Mesenchymal stem cell (in vitro differentiated cells and primary cell): Measurements from ENCODE around the gene REEP5.
A peak's percentile ranks its signal among the peaks of the same experiment; 100 is the strongest.

Experiments used
- DNase-seq: peaks from one replicate; pipeline ENCODE4 v3.0.0-alpha.2; 2013
- H2AFZ ChIP-seq: one replicate; pipeline ENCODE4 v1.6.1; 2013; ENCODE audit warnings: low read depth, mild to moderate bottlenecking, control low read depth, inconsistent platforms, low read length, moderate library complexity
- H2AK5ac ChIP-seq: 2 replicates; pipeline ENCODE4 v1.6.1; 2013; ENCODE audit warnings: low read length, moderate library complexity, mild to moderate bottlenecking, inconsistent platforms; ENCODE audit not compliant: severe bottlenecking
- H2BK120ac ChIP-seq: one replicate; pipeline ENCODE4 v1.6.1; 2013; ENCODE audit warnings: low read depth, mild to moderate bottlenecking, inconsistent platforms, low read length, moderate library complexity
- H2BK12ac ChIP-seq, 2 experiments: one replicate each; pipeline ENCODE4 v1.6.1; 2013; ENCODE audit warnings: inconsistent platforms in 2 of 2, low read length in 2 of 2, mild to moderate bottlenecking in 2 of 2, moderate library complexity in 2 of 2, control low read depth in 1 of 2
- H2BK15ac ChIP-seq: one replicate; pipeline ENCODE4 v1.6.1; 2013; ENCODE audit warnings: mild to moderate bottlenecking, low read depth, inconsistent platforms; ENCODE audit not compliant: poor library complexity, severe bottlenecking
- H2BK5ac ChIP-seq: 2 replicates; pipeline ENCODE4 v1.6.1; 2013; ENCODE audit warnings: low read depth, mild to moderate bottlenecking, low read length, control low read depth, inconsistent platforms; ENCODE audit not compliant: poor library complexity, severe bottlenecking
- H3K14ac ChIP-seq, 2 experiments: one replicate each; pipeline ENCODE4 v1.6.1; 2013; ENCODE audit warnings: inconsistent platforms in 2 of 2, low read length in 2 of 2, control low read depth in 1 of 2, mild to moderate bottlenecking in 1 of 2, moderate library complexity in 1 of 2
- H3K18ac ChIP-seq, 2 experiments: one replicate each; pipeline ENCODE4 v1.6.1; 2013; ENCODE audit warnings: inconsistent platforms in 2 of 2, low read length in 2 of 2, control low read depth in 1 of 2, low read depth in 1 of 2, mild to moderate bottlenecking in 1 of 2
- H3K23ac ChIP-seq, 2 experiments: one replicate each; pipeline ENCODE4 v1.6.1; 2013; ENCODE audit warnings: inconsistent platforms in 2 of 2, low read length in 2 of 2, mild to moderate bottlenecking in 2 of 2, moderate library complexity in 2 of 2, control low read depth in 1 of 2
- H3K27ac ChIP-seq: 2 replicates; pipeline ENCODE4 v1.5.1; 2013; ENCODE audit warnings: mild to moderate bottlenecking, moderate library complexity, low read length, control low read depth, inconsistent platforms; ENCODE audit not compliant: poor library complexity, severe bottlenecking
- H3K27me3 ChIP-seq, 2 experiments: 2 replicates each; pipeline versions ENCODE4 v1.6.1 to v1.7.0; 2013; ENCODE audit warnings: low read length in 2 of 2, mild to moderate bottlenecking in 2 of 2, moderate library complexity in 2 of 2, control low read depth in 1 of 2, inconsistent platforms in 1 of 2; ENCODE audit not compliant: control insufficient read depth in 1 of 2, insufficient read depth in 1 of 2
- H3K36me3 ChIP-seq, 2 experiments: 2 replicates each; pipeline versions ENCODE4 v1.6.1 to v1.7.0; 2013; ENCODE audit warnings: low read length in 2 of 2, control low read depth in 1 of 2, inconsistent platforms in 1 of 2, low read depth in 1 of 2, mild to moderate bottlenecking in 1 of 2; ENCODE audit not compliant: insufficient read depth in 2 of 2, control insufficient read depth in 1 of 2
- H3K4ac ChIP-seq, 2 experiments: one replicate each; pipeline ENCODE4 v1.6.1; 2013; ENCODE audit warnings: inconsistent platforms in 2 of 2, low read length in 2 of 2, mild to moderate bottlenecking in 2 of 2, moderate library complexity in 2 of 2, control low read depth in 1 of 2, low read depth in 1 of 2
- H3K4me1 ChIP-seq: 2 replicates; pipeline ENCODE4 v1.6.1; 2013; ENCODE audit warnings: low read depth, low read length, control low read depth; ENCODE audit not compliant: control insufficient read depth, insufficient read depth
- H3K4me2 ChIP-seq: 2 replicates; pipeline ENCODE4 v1.6.1; 2013; ENCODE audit warnings: low read length, mild to moderate bottlenecking, inconsistent platforms; ENCODE audit not compliant: poor library complexity, severe bottlenecking
- H3K4me3 ChIP-seq, 2 experiments: 2 replicates each; pipeline versions ENCODE4 v1.5.1 to v1.7.0; 2013; ENCODE audit warnings: low read length in 2 of 2, mild to moderate bottlenecking in 2 of 2, control low read depth in 1 of 2, low read depth in 1 of 2; ENCODE audit not compliant: insufficient read depth in 1 of 2
- H3K79me1 ChIP-seq: replicated peaks from 2 replicates; pipeline ENCODE4 v1.6.1; 2013; ENCODE audit warnings: mild to moderate bottlenecking, control low read depth, low read length, inconsistent platforms; ENCODE audit not compliant: poor library complexity, severe bottlenecking
- H3K9ac ChIP-seq: 2 replicates; pipeline ENCODE4 v1.7.0; 2013; ENCODE audit warnings: mild to moderate bottlenecking, low read length, moderate library complexity
- H3K9me3 ChIP-seq: 2 replicates; pipeline ENCODE4 v1.7.0; 2013; ENCODE audit warnings: mild to moderate bottlenecking, low read length; ENCODE audit not compliant: control insufficient read depth
- H4K8ac ChIP-seq: one replicate; pipeline ENCODE4 v1.6.1; 2013; ENCODE audit warnings: inconsistent platforms, mild to moderate bottlenecking, low read length, moderate library complexity
- H4K91ac ChIP-seq: one replicate; pipeline ENCODE4 v1.6.1; 2013; ENCODE audit warnings: mild to moderate bottlenecking, low read length, inconsistent platforms
- WGBS: methylation state at CpG from one replicate; pipeline ENCODE4 v1.1.7; 2013; ENCODE audit warnings: mixed read lengths; 5-methylcytosine and 5-hydroxymethylcytosine counted together

Gene REEP5

DNA sequence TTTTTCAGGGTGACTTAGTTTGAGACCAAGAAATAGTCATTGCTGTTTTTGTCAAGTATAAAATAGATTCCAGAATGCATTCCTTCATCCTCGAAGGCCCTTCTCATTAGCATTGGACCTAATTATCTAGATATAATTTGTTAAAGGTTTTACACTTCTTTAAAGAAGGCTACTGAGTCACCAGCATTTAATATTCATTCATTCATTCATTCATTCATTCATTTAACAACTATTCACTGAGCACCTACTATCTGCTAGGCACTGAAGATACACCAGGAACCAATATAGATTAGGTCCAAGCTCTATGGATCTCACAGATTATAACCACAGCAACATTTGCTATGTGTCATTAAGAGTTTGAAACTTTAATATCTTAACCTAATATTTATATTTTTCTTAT, 11.1 kb upstream of the REEP5 start:
- no peak overlapping the region for H3K4ac ChIP-seq
- no peak overlapping the region for H3K4me2 ChIP-seq
- no peaks in the 10 kb centered on the region for H3K4me1 ChIP-seq
- no peak overlapping the region for H4K8ac ChIP-seq
- H3K4me3 ChIP-seq = no peak overlapping the region
- H2BK12ac ChIP-seq = no peak overlapping the region
- DNase-seq = no peak
- no peaks in the 10 kb centered on the region for H3K27me3 ChIP-seq
- no peak overlapping the region for H3K18ac ChIP-seq
- H2AK5ac ChIP-seq = no peak overlapping the region
- H2BK120ac ChIP-seq = no peak overlapping the region
- H3K23ac ChIP-seq = no peak overlapping the region
- H2BK15ac ChIP-seq = no peak overlapping the region
- H3K27ac ChIP-seq = no peak overlapping the region
- no peak overlapping the region for H2AFZ ChIP-seq
- H4K91ac ChIP-seq = no peak overlapping the region
- WGBS = no CpG with 5 or more reads among the region's 1 CpG
- H3K9ac ChIP-seq = peak overlapping the region; percentile 64
- no peak overlapping the region for H3K14ac ChIP-seq
- no peaks in the 10 kb centered on the region for H3K9me3 ChIP-seq
- H3K79me1 ChIP-seq = no peaks in the 10 kb centered on the region
- no peak overlapping the region for H2BK5ac ChIP-seq
- H3K36me3 ChIP-seq = no peaks in the 10 kb centered on the region

DNA sequence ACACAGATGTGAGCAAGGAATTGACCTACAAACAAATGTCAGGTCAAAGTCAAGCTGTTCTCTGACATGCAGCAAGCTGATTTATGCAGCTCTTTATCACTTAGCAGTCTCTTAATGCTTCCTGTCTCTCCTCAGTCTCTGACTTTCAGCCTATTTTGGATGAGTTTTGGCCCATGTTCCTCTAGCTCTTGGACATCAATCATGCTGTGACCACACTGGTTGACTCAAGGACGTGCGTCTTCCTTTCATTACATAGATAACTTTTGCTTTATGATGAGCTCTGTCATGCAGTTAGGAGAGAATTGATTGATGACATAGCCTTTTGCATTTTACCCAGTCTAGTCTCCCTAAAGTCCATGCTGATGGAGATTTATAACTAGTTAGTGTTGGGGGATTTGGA, 9.4 kb upstream of the REEP5 start:
- H4K91ac ChIP-seq = no peak overlapping the region
- H3K9me3 ChIP-seq = no peaks in the 10 kb centered on the region
- H3K18ac ChIP-seq = no peak overlapping the region
- no peak overlapping the region for H2BK5ac ChIP-seq
- no peak overlapping the region for H4K8ac ChIP-seq
- H3K23ac ChIP-seq = no peak overlapping the region
- no peak overlapping the region for H2BK12ac ChIP-seq
- no peak overlapping the region for H3K14ac ChIP-seq
- WGBS = no CpG with 5 or more reads among the region's 2 CpGs
- H2AFZ ChIP-seq = no peak overlapping the region
- H3K27ac ChIP-seq = no peak overlapping the region
- H3K4me3 ChIP-seq = no peak overlapping the region
- H3K4ac ChIP-seq = no peak overlapping the region
- no peak overlapping the region for H2BK120ac ChIP-seq
- H3K36me3 ChIP-seq = no peaks in the 10 kb centered on the region
- no peaks in the 10 kb centered on the region for H3K79me1 ChIP-seq
- no peaks in the 10 kb centered on the region for H3K27me3 ChIP-seq
- H2BK15ac ChIP-seq = no peak overlapping the region
- no peak overlapping the region for H3K9ac ChIP-seq
- H2AK5ac ChIP-seq = no peak overlapping the region
- peak; percentile 30 for DNase-seq
- no peak overlapping the region for H3K4me2 ChIP-seq
- H3K4me1 ChIP-seq = no peaks in the 10 kb centered on the region

DNA sequence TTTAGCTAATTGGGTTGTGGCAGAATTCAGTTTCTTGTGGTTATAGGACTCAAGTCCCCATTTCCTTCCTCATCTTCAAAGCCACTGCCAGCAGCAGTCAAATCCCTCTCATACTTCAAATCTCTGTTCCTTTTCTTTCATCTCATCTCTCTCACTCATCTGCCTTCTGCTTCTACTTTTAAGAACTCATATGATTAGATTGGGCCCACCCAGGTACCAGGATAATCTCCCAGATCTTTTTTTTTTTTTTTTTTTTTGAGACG, 8.0 kb upstream of the REEP5 start:
- Histone ChIP-seq H3K27me3 (no peaks in the 10 kb centered on the region), H2BK15ac (no peak overlapping the region), H3K18ac (no peak overlapping the region), H3K36me3 (no peaks in the 10 kb centered on the region), H3K9me3 (no peaks in the 10 kb centered on the region), H3K14ac (no peak overlapping the region), H2BK5ac (no peak overlapping the region), H3K4me2 (no peak overlapping the region), H3K79me1 (no peaks in the 10 kb centered on the region), H2BK12ac (no peak overlapping the region), H3K4ac (no peak overlapping the region), H3K4me3 (no peak overlapping the region), H2BK120ac (no peak overlapping the region), H3K9ac (no peak overlapping the region), H4K91ac (no peak overlapping the region), H3K4me1 (no peaks in the 10 kb centered on the region), H3K23ac (no peak overlapping the region), H3K27ac (no peak overlapping the region), H2AFZ (no peak overlapping the region), H2AK5ac (no peak overlapping the region), H4K8ac (no peak overlapping the region)
- 100% methylated on average over 1 of the region's 1 CpG for WGBS
- no peak for DNase-seq

- Histone ChIP-seq H4K8ac (no peak overlapping the region), H3K14ac (no peak overlapping the region), H3K9ac (no peak overlapping the region), H2BK120ac (no peak overlapping the region), H3K4ac (no peak overlapping the region), H3K79me1 (no peaks in the 10 kb centered on the region), H2BK5ac (no peak overlapping the region), H3K4me1 (no peaks in the 10 kb centered on the region), H3K4me3 (no peak overlapping the region), H3K23ac (no peak overlapping the region), H3K9me3 (no peaks in the 10 kb centered on the region), H2AK5ac (no peak overlapping the region), H4K91ac (no peak overlapping the region), H2BK15ac (no peak overlapping the region), H3K36me3 (no peaks in the 10 kb centered on the region), H3K4me2 (no peak overlapping the region), H3K27ac (no peak overlapping the region), H2AFZ (no peak overlapping the region), H3K27me3 (no peaks in the 10 kb centered on the region), H2BK12ac (no peak overlapping the region), H3K18ac (no peak overlapping the region)
- no peak for DNase-seq
- WGBS = 100% methylated on average over 3 of the region's 4 CpGs
Measured at GRCh38 chr5:112929336-112930081, 7.5 kb upstream of the REEP5 start.
